ENCODE data around the gene EIPR1.
"Not testable (repeated sequence)": the region's sequence is repeated elsewhere in the genome, so short reads cannot be mapped to it uniquely, and the experiment has no call there.

The EIPR1 gene

GRCh38 chr2:3301001-3301400, 76.6 kb downstream of the EIPR1 start:
- no peak for DNase-seq

GRCh38 chr2:3300224-3300995, 77.2 kb downstream of the EIPR1 start:
- no peak for DNase-seq

GRCh38 chr2:3299703-3300102, 77.9 kb downstream of the EIPR1 start:
- DNase-seq = no peak

- DNase-seq = no peak
These were observed 78.5 kb downstream of the EIPR1 start for GRCh38 chr2:3299130-3299529.

GRCh38 chr2:3298191-3298590, 79.4 kb downstream of the EIPR1 start:
- no peak for DNase-seq

- DNase-seq = no peak
These were observed 80.1 kb downstream of the EIPR1 start for GRCh38 chr2:3297523-3297922.

GRCh38 chr2:3296182-3296972, 81.2 kb downstream of the EIPR1 start:
- DNase-seq = no peak

- DNase-seq = no peak
These were observed 83.1 kb downstream of the EIPR1 start for GRCh38 chr2:3294493-3294892.

- DNase-seq = no peak
These were observed 83.5 kb downstream of the EIPR1 start for GRCh38 chr2:3294069-3294468.

- no peak for DNase-seq
These were observed 84.4 kb downstream of the EIPR1 start for GRCh38 chr2:3293221-3293620.

GRCh38 chr2:3292416-3292815, 85.2 kb downstream of the EIPR1 start:
- no peak for DNase-seq

- DNase-seq = no peak
These were observed 85.9 kb downstream of the EIPR1 start for GRCh38 chr2:3291750-3292149.

GRCh38 chr2:3291113-3291512, 86.5 kb downstream of the EIPR1 start:
- no peak for DNase-seq

- no peak for DNase-seq
These were observed 87.0 kb downstream of the EIPR1 start for GRCh38 chr2:3290655-3291054.

- no peak for DNase-seq
These were observed 87.6 kb downstream of the EIPR1 start for GRCh38 chr2:3289971-3290370.

GRCh38 chr2:3289526-3289925, 88.1 kb downstream of the EIPR1 start:
- DNase-seq = no peak

- no peak for DNase-seq
These were observed 88.5 kb downstream of the EIPR1 start for GRCh38 chr2:3289171-3289515.

- no peak for DNase-seq
These were observed 89.0 kb downstream of the EIPR1 start for GRCh38 chr2:3288470-3289170.

GRCh38 chr2:3287896-3288295, 89.7 kb downstream of the EIPR1 start:
- DNase-seq = no peak

GRCh38 chr2:3286646-3287036, 91.0 kb downstream of the EIPR1 start:
- not testable (repeated sequence) for DNase-seq

GRCh38 chr2:3285901-3286645, 91.5 kb downstream of the EIPR1 start:
- no peak for DNase-seq

- no peak for DNase-seq
These were observed 92.7 kb downstream of the EIPR1 start for GRCh38 chr2:3284657-3285630.

Data from fibroblast of skin of right quadriceps (primary cell).